NB4 (cell line): ENCODE measurements around the gene DHX38.

Experiments used
- DNase-seq: peaks from one replicate; pipeline ENCODE4 v3.0.0; 2010; ENCODE audit warnings: low read depth
- H3K4me3 ChIP-seq: one replicate; pipeline ENCODE4 v1.5.1; 2011; ENCODE audit warnings: mild to moderate bottlenecking, low read depth, low read length, moderate library complexity
- MYC ChIP-seq: IDR thresholded peaks from 2 replicates; pipeline ENCODE4 v1.6.1; 2011; ENCODE audit warnings: low read depth, low read length
- POLR2A ChIP-seq: IDR thresholded peaks from 2 replicates; pipeline ENCODE4 v1.6.1; 2011; ENCODE audit warnings: mild to moderate bottlenecking; ENCODE audit not compliant: insufficient read length; ENCODE audit errors: extremely low read depth
- TF ChIP-seq, protein P1 (sequence below): IDR thresholded peaks from one replicate; pipeline ENCODE4 v1.5.1; 2012; ENCODE audit warnings: low read depth, low read length
- TF ChIP-seq, protein P2 (sequence below): IDR thresholded peaks from 2 replicates; pipeline ENCODE4 v1.6.1; 2011; ENCODE audit warnings: low read depth, low read length

DHX38 gene

DNA sequence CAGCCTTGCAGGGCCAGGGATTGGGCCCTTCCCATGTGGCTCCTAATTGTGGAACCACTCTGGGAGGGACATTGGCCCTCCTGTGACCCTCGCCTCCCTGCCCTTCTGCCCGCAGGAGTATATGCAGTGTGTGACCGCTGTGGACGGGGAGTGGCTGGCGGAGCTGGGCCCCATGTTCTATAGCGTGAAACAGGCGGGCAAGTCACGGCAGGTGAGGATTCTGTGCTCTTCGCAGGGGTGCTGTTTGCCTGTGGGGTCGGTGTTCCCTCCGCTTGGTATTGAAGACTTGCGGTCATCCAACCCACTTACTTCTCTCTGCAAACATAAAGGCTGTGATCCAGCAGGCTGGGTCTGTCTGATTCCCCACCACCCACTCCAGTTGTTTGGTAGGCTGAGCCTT, 15.7 kb downstream of the DHX38 start:
- no peak for DNase-seq

DNA sequence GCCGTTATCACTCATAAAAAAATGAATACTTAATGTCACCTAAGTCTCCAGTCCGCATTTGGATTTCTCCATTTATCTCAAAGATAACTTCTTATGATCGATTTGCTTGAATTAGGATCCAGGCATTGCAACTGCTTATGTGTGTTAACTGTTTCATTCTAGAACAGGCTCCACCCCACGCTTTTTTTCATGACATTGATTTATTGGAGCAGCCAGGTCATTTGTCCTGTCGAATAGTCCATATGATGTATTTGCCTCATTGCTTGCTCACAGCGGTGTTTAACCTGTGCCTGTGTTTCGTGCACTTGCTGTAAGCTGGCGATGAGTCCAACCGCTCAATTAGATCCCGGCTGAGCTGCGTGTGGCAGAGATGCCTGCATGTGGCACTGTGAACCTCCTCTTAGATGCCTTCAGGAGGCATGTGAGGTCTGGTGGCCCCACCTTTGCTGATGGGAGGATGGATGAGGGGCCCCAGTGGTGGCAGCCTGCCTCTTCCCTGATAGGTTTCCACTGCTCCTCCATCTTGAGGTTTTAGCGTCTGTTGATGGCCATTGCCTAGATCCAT, 16.4 kb downstream of the DHX38 start:
- no peak for DNase-seq

More for the DNA sequence above, 15.7 kb downstream of the DHX38 start:
- TF ChIP-seq, protein P1, sequence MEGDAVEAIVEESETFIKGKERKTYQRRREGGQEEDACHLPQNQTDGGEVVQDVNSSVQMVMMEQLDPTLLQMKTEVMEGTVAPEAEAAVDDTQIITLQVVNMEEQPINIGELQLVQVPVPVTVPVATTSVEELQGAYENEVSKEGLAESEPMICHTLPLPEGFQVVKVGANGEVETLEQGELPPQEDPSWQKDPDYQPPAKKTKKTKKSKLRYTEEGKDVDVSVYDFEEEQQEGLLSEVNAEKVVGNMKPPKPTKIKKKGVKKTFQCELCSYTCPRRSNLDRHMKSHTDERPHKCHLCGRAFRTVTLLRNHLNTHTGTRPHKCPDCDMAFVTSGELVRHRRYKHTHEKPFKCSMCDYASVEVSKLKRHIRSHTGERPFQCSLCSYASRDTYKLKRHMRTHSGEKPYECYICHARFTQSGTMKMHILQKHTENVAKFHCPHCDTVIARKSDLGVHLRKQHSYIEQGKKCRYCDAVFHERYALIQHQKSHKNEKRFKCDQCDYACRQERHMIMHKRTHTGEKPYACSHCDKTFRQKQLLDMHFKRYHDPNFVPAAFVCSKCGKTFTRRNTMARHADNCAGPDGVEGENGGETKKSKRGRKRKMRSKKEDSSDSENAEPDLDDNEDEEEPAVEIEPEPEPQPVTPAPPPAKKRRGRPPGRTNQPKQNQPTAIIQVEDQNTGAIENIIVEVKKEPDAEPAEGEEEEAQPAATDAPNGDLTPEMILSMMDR, result no peak
- TF ChIP-seq POLR2A (no peak), MYC (no peak)
- TF ChIP-seq, protein P2, sequence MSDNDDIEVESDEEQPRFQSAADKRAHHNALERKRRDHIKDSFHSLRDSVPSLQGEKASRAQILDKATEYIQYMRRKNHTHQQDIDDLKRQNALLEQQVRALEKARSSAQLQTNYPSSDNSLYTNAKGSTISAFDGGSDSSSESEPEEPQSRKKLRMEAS, result no peak
- no peak overlapping the region for H3K4me3 ChIP-seq

DNA sequence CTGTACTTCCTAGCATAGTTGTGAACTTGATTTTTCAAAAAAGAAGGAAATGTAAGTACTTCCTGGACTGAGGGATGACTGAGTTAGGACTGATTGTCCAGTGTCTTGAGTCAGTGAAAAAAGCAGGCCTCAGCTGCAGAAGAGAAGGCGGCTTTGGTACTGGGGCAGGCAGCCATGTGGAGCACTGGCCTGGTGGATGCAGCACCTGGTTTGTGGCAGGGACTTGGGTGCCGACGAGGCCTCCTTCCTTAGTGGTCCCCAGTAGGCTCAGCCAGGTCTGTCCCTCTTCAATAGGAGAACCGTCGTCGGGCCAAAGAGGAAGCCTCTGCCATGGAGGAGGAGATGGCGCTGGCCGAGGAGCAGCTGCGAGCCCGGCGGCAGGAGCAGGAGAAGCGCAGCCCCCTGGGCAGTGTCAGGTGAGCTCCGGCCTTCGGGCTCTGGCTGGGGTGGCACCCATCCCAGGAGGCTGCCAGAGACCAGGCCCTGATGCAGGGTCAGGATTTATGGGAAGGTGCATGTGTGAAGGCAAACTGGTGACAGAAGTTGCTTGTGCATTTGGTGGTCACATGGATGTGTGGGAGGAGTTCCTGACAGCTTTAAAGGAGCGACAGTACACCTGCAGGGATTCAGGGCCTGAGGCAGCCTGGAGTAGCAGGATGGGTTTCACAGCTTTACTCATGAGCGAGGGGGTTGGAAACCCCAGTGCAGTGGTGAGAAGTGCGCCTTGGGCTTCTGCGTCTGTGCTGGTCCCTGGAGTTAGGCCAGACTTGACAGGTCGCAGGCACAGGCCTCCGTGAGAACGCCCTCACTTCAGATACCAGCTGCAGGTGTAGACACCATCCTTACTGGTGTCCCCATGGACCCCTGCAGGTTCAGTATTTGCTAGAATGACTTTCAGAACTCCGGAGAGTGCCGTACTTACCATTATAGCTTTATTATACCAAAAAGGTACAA, 17.3 kb downstream of the DHX38 start:
- H3K4me3 ChIP-seq, result no peak overlapping the region
- TF ChIP-seq POLR2A (no peak), MYC (no peak)
- TF ChIP-seq, protein P2, result no peak
- TF ChIP-seq, protein P1, result no peak
- no peak for DNase-seq

More for the DNA sequence above, 16.4 kb downstream of the DHX38 start:
- TF ChIP-seq, protein P2, result no peak
- TF ChIP-seq POLR2A, result no peak
- no peak for TF ChIP-seq MYC
- TF ChIP-seq, protein P1, result no peak
- no peak overlapping the region for H3K4me3 ChIP-seq

DNA sequence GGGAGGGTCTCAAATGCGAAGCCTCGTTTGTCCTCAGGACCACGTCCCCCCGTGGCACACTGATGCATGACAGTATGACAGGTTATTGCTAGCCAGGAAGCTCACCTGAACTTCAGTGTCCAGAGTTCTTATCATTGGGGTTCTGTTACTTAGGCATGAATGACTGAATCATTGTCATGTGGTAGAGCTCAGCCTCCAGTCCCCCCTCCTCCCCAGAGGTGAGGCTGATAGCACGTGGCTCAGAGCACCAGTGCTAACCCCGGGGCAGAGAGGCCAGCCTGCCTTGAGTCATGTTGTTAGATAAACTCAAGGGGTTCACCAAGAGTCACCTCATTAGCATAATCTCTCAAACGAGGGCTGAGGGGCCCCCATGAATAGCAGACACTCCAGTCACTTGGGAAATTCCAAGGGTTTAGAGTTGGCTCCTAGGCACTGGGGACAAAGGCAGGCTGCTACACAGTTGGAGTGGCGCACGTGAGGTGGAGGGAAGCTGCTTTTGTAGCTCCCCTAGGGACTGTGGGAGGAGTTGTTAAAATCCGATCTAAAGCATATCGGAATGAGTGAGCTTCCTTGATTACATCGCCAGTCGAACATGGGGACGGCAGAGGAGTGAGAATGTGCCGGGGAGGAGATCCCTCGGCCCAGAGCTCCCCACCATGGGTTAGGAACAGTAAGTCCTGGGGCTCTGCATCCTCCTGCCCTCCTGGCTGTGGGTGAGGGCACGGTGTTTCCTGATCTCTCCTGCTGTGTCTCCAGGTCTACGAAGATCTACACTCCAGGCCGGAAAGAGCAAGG, 18.2 kb downstream of the DHX38 start:
- H3K4me3 ChIP-seq, result no peak overlapping the region
- no peak for TF ChIP-seq POLR2A
- TF ChIP-seq, protein P1, result no peak
- TF ChIP-seq, protein P2, result no peak
- TF ChIP-seq MYC, result no peak
- no peak for DNase-seq

DNA sequence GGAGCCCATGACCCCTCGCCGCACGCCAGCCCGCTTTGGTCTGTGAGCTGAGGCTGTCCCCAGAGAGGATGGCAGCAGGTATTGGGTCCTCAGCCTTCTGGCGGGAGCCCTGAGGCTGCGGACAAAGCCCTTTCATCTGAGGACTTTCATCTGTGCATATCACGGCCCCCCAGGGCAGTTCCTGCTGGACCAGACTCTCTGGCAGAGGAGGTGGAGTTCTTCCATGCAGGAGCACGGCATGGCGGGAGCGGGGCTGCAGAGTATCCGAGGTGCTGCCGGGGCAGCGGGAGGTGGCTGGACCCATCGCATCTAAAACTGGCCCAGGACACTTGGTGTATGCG, 18.8 kb downstream of the DHX38 start:
- TF ChIP-seq MYC, result no peak
- TF ChIP-seq POLR2A, result no peak
- TF ChIP-seq, protein P1, result no peak
- TF ChIP-seq, protein P2, result no peak
- DNase-seq, result no peak
- H3K4me3 ChIP-seq, result no peak overlapping the region
